ENCODE data around the gene KLHL29. TPM values are rescaled to one million over a fixed set of nuclear protein-coding genes. Genes with fewer than 3 reads are reported as not detected.

KLHL29 gene
- total and polyA plus RNA-seq, 10 of the 15 experiments (the other 5 are each of a cell fraction or from before 2014, with no cell fraction given): 1.4 to 19.5 (median 6.1) TPM

- TF ChIP-seq ATF2 (IDR thresholded peaks at IDR 0.05; ENCODE audit: low read length) (peak; percentile 95), JUND (IDR thresholded peaks at IDR 0.05; ENCODE audit: low read depth, low read length) (peak; percentile 84), HDAC2 (IDR thresholded peaks at IDR 0.05) (no peak), ZBTB33 (IDR thresholded peaks at IDR 0.05) (no peak), ETV6 (conservative IDR thresholded peaks at IDR 0.05 in 1 of 2, IDR thresholded peaks at IDR 0.05 in 1 of 2; ENCODE audit: borderline replicate concordance in 1 of 2, low read depth in 1 of 2) (peak in 1 of 2 experiments; percentile 84; a peak in 2 of 4 replicates), EZH2 (IDR thresholded peaks at IDR 0.05; ENCODE audit: borderline replicate concordance, control insufficient read depth, low read depth, low read length) (no peak), HCFC1 (IDR thresholded peaks at IDR 0.05; ENCODE audit: low read length) (peak; percentile 3; the same call in 1 of the 2 replicates), SMARCA5 (IDR thresholded peaks at IDR 0.05) (peak; percentile 64), SP1 (IDR thresholded peaks at IDR 0.05; ENCODE audit: low read depth, low read length) (peak; percentile 64), HDGF (IDR thresholded peaks at IDR 0.05) (no peak), PML (IDR thresholded peaks at IDR 0.05; ENCODE audit: low read length) (peak; percentile 65), EGR1 (IDR thresholded peaks at IDR 0.05; ENCODE audit: borderline replicate concordance in 1 of 2, low read depth in 2 of 2, low read length in 2 of 2) (peak in 1 of 2 experiments; percentile 73; a peak in 2 of 3 replicates), RB1 (IDR thresholded peaks at IDR 0.05; ENCODE audit: borderline replicate concordance) (peak; percentile 50; the same call in 1 of the 2 replicates), RAD21 (IDR thresholded peaks at IDR 0.05; ENCODE audit: insufficient read depth, low read depth, low read length) (no peak), YBX1 (IDR thresholded peaks at IDR 0.05) (no peak), TCF3 (IDR thresholded peaks at IDR 0.05; ENCODE audit: borderline replicate concordance, insufficient read depth, low read depth, low read length) (peak; percentile 72; the same call in 1 of the 2 replicates), KLF5 (IDR thresholded peaks at IDR 0.05; ENCODE audit: partially characterized antibody) (peak; percentile 67), CHD4 (IDR thresholded peaks at IDR 0.05) (no peak), WRNIP1 (IDR thresholded peaks at IDR 0.05; ENCODE audit: borderline replicate concordance, low read depth, low read length) (0 out of 2 replicates have a peak, but pooled peaks have one; percentile 71), GATAD2B (conservative IDR thresholded peaks at IDR 0.05; ENCODE audit: low read depth) (0 out of 2 replicates have a peak, but pooled peaks have one; percentile 71), TCF7 (IDR thresholded peaks at IDR 0.05; ENCODE audit: borderline replicate concordance) (no peak), NR2F1 (conservative IDR thresholded peaks at IDR 0.05) (peak; percentile 82), BMI1 (IDR thresholded peaks at IDR 0.05; ENCODE audit: borderline replicate concordance) (peak; percentile 66; the same call in 1 of the 2 replicates), SRF (IDR thresholded peaks at IDR 0.05; ENCODE audit: low read depth in 2 of 2, low read length in 2 of 2) (0 out of 4 replicates have a peak, but pooled peaks of 1 of the 2 experiments have one; percentile 51), FOXK2 (IDR thresholded peaks at IDR 0.05) (peak; percentile 53), BHLHE40 (IDR thresholded peaks at IDR 0.05; ENCODE audit: borderline replicate concordance in 1 of 2, low read depth in 2 of 2, low read length in 1 of 2) (peak; percentile 67 to 82), STAT3 (IDR thresholded peaks at IDR 0.05; ENCODE audit: low read depth, low read length) (0 out of 2 replicates have a peak, but pooled peaks have one; percentile 59), PAX8 (IDR thresholded peaks at IDR 0.05) (no peak), RELA (IDR thresholded peaks at IDR 0.05; ENCODE audit: borderline replicate concordance, partially characterized antibody) (no peak)
These were observed 4.4 kb upstream of the KLHL29 start (continued) for GRCh38 chr2:23380562-23381065.
